SK-N-SH (cell line): ENCODE results near the gene COX10. TPM values are rescaled to one million over a fixed set of nuclear protein-coding genes. Genes with fewer than 3 reads are reported as not detected.

Source experiments
- CTCF ChIA-PET: fragments of 300-600, 350-600 bp; formaldehyde crosslinking; extraction: SDS; loops from one replicate; lab custom pipeline; 2021; lab: Yijun Ruan, JAX
- POLR2A ChIA-PET: fragments of 350-600 bp; sonication (Branson Sonifier 250); formaldehyde crosslinking; extraction: SDS; loops from one replicate; lab custom pipeline; 2020; ENCODE audit warnings: antibody characterized with exemption, inconsistent platforms; lab: Yijun Ruan, JAX
- DNase-seq: peaks from one replicate; pipeline ENCODE4 v3.0.0; 2012
- H2AFZ ChIP-seq: fragments of 200-600 bp; sonication (generic); 2 replicates; pipeline ENCODE4 v1.8.1; 2016; ENCODE audit warnings: antibody characterized with exemption, mild to moderate bottlenecking, low read depth
- H3F3A ChIP-seq: fragments of 200-600 bp; sonication (generic); replicated peaks from 2 replicates; pipeline ENCODE3; 2016; ENCODE audit warnings: antibody characterized with exemption, mild to moderate bottlenecking; ENCODE audit not compliant: insufficient read depth
- H3K27ac ChIP-seq, 2 experiments: fragments of 200-500 bp in 1 of 2; fragments of 200-600 bp in 1 of 2; sonication (Bioruptor generic) in 1 of 2; sonication (generic), shearing (Covaris generic) in 1 of 2; 2 replicates each; pipeline versions ENCODE4 v1.5.1 to v1.6.1; 2014 to 2016; ENCODE audit warnings: low read depth in 2 of 2, inconsistent platforms in 1 of 2, low read length in 1 of 2, mild to moderate bottlenecking in 1 of 2, mixed read lengths in 1 of 2
- H3K27me3 ChIP-seq: fragments of 200-600 bp; sonication (generic), shearing (Covaris generic); 2 replicates; pipeline ENCODE4 v1.6.1; 2016; ENCODE audit warnings: mixed run types; ENCODE audit not compliant: insufficient read depth
- H3K36me3 ChIP-seq, 2 experiments: fragments of 200-500 bp in 1 of 2; fragments of 200-600 bp in 1 of 2; sonication (Bioruptor generic) in 1 of 2; sonication (generic) in 1 of 2; replicated peaks in 1 of 2; 2 replicates each; pipeline versions ENCODE3 to v1.5.1; 2014 to 2016; ENCODE audit warnings: low read length in 1 of 2, mild to moderate bottlenecking in 1 of 2; ENCODE audit not compliant: insufficient read depth in 2 of 2, control insufficient read depth in 1 of 2
- H3K4me1 ChIP-seq, 2 experiments: fragments of 200-500 bp in 1 of 2; fragments of 200-600 bp in 1 of 2; sonication (Bioruptor generic) in 1 of 2; sonication (generic), shearing (Covaris generic) in 1 of 2; 2 replicates each; pipeline versions ENCODE4 v1.5.1 to v1.6.1; 2014 to 2016; ENCODE audit warnings: low read depth in 1 of 2, low read length in 1 of 2, mixed run types in 1 of 2; ENCODE audit not compliant: insufficient read depth in 2 of 2, control insufficient read depth in 1 of 2
- H3K4me2 ChIP-seq: fragments of 200-600 bp; sonication (generic), shearing (Covaris generic); 2 replicates; pipeline ENCODE4 v1.6.1; 2017; ENCODE audit warnings: mixed run types
- H3K4me3 ChIP-seq, 2 experiments: fragments of 200-500 bp in 1 of 2; fragments of 200-600 bp in 1 of 2; sonication (Bioruptor generic) in 1 of 2; sonication (generic), shearing (Covaris generic) in 1 of 2; 2 replicates each; pipeline versions ENCODE4 v1.5.1 to v1.8.1; 2014 to 2016; ENCODE audit warnings: low read depth in 2 of 2, inconsistent platforms in 1 of 2, low read length in 1 of 2, mild to moderate bottlenecking in 1 of 2, mixed read lengths in 1 of 2, moderate library complexity in 1 of 2
- H3K79me2 ChIP-seq: fragments of 200-600 bp; sonication (generic); 2 replicates; pipeline ENCODE4 v1.8.1; 2017; ENCODE audit warnings: mild to moderate bottlenecking; ENCODE audit not compliant: insufficient read depth
- H3K9ac ChIP-seq: fragments of 200-600 bp; sonication (generic); 2 replicates; pipeline ENCODE4 v1.6.1; 2017; ENCODE audit warnings: mixed run types
- H3K9me2 ChIP-seq: fragments of 200-600 bp; sonication (generic); 2 replicates; pipeline ENCODE4 v1.6.1; 2017; ENCODE audit warnings: mixed run types
- H3K9me3 ChIP-seq: fragments of 200-600 bp; sonication (generic); 2 replicates; pipeline ENCODE4 v1.6.1; 2017; ENCODE audit warnings: mixed run types, mild to moderate bottlenecking, moderate library complexity
- H4K20me1 ChIP-seq: fragments of 200-600 bp; sonication (generic); 2 replicates; pipeline ENCODE4 v1.6.1; 2017; ENCODE audit warnings: mild to moderate bottlenecking, mixed run types; ENCODE audit not compliant: insufficient read depth
- EP300 ChIP-seq, 2 experiments: IDR thresholded peaks; 2 replicates each; pipeline versions ENCODE4 v1.4.0 to v1.6.1; 2012; ENCODE audit warnings: borderline replicate concordance in 1 of 2, low read depth in 1 of 2, low read length in 1 of 2
- EZH2phosphoT487 ChIP-seq: fragments of 200-600 bp; sonication (generic); IDR thresholded peaks from 2 replicates; pipeline ENCODE4 v1.6.1; 2017; ENCODE audit warnings: low read depth, mixed run types, mild to moderate bottlenecking, antibody characterized with exemption, moderate library complexity, borderline replicate concordance
- FOSL2 ChIP-seq: IDR thresholded peaks from 2 replicates; pipeline ENCODE4 v1.4.0; 2012; ENCODE audit warnings: low read depth, mild to moderate bottlenecking, moderate library complexity, borderline replicate concordance
- FOXJ3 ChIP-seq: sonication (generic); formaldehyde crosslinking; IDR thresholded peaks from 2 replicates; pipeline ENCODE4 v1.5.1; 2020; ENCODE audit warnings: mild to moderate bottlenecking, missing genetic modification reagents
- FOXM1 ChIP-seq: IDR thresholded peaks from 2 replicates; pipeline ENCODE4 v1.4.0; 2012; ENCODE audit warnings: low read depth, mild to moderate bottlenecking
- GATA2 ChIP-seq: sonication (generic); formaldehyde crosslinking; IDR thresholded peaks from 2 replicates; pipeline ENCODE4 v1.5.0; 2020; ENCODE audit warnings: mild to moderate bottlenecking, missing genetic modification reagents
- IRF3 ChIP-seq: fragments of 150-350 bp; IDR thresholded peaks from 2 replicates; pipeline ENCODE4 v1.6.1; 2016; ENCODE audit warnings: mild to moderate bottlenecking, low read depth, low read length
- MAX ChIP-seq: IDR thresholded peaks from 2 replicates; pipeline ENCODE4 v1.4.0; 2012; ENCODE audit warnings: low read depth
- MEF2A ChIP-seq: IDR thresholded peaks from 2 replicates; pipeline ENCODE4 v1.4.0; 2012; ENCODE audit warnings: low read depth, borderline replicate concordance
- MXI1 ChIP-seq: IDR thresholded peaks from 2 replicates; pipeline ENCODE4 v1.6.1; 2012; ENCODE audit warnings: mild to moderate bottlenecking, low read depth, low read length, improper control_type of control experiment
- NFIC ChIP-seq: IDR thresholded peaks from 2 replicates; pipeline ENCODE4 v1.4.0; 2012; ENCODE audit warnings: borderline replicate concordance
- PBX3 ChIP-seq: IDR thresholded peaks from 2 replicates; pipeline ENCODE4; 2012
- RXRA ChIP-seq: IDR thresholded peaks from 2 replicates; pipeline ENCODE4 v1.4.0; 2012; ENCODE audit warnings: low read depth, mild to moderate bottlenecking, borderline replicate concordance
- SIN3A ChIP-seq: IDR thresholded peaks from 2 replicates; pipeline ENCODE4 v1.6.1; 2012; ENCODE audit warnings: low read depth, mild to moderate bottlenecking, low read length, moderate library complexity, borderline replicate concordance
- TCF12 ChIP-seq: IDR thresholded peaks from 2 replicates; pipeline ENCODE4 v1.4.0; 2012
- USF1 ChIP-seq: IDR thresholded peaks from 2 replicates; pipeline ENCODE4 v1.4.0; 2012; ENCODE audit warnings: low read depth, borderline replicate concordance
- USF2 ChIP-seq: fragments of 150-350 bp; IDR thresholded peaks from 2 replicates; pipeline ENCODE4 v1.6.1; 2017; ENCODE audit warnings: antibody characterized with exemption, low read length, low read depth, borderline replicate concordance
- ZBTB33 ChIP-seq: IDR thresholded peaks from 2 replicates; pipeline ENCODE4 v1.4.0; 2012; ENCODE audit warnings: low read depth, borderline replicate concordance
- WGBS: methylation state at CpG from one replicate; pipeline ENCODE4 v1.1.6; 2017; ENCODE audit warnings: low lambda C conversion rate; 5-methylcytosine and 5-hydroxymethylcytosine counted together
- polyA plus RNA-seq, 3 experiments: library from polyadenylated mRNA; depleted of rRNA; stranded (reverse); fragments of >200 nt; gene quantifications; 2 replicates each; pipeline ENCODE4 v1.2.3, GENCODE V29; 2012

The COX10 gene
- polyA plus RNA-seq, 1 of the 3 experiments (the other 2 are of a cell fraction), result 8.7 TPM

GRCh38 chr17:14095631-14096030, 26.3 kb downstream of the COX10 start:
- Histone ChIP-seq H3K4me3 (no peak overlapping the region), H4K20me1 (no peaks in the 10 kb centered on the region), H3F3A (peaks cover 23% of the 10 kb centered on the region), H3K79me2 (peaks cover 42% of the 10 kb centered on the region), H3K9me3 (no peaks in the 10 kb centered on the region), H3K27me3 (no peaks in the 10 kb centered on the region), H3K4me2 (no peak overlapping the region), H2AFZ (no peak overlapping the region), H3K4me1 (peaks cover 0 to 29% of the 10 kb centered on the region in 2 experiments; a peak in 3 of 4 replicates), H3K9me2 (no peaks in the 10 kb centered on the region), H3K36me3 (peaks cover 0 to 3% of the 10 kb centered on the region in 2 experiments), H3K9ac (no peak overlapping the region), H3K27ac (no peak overlapping the region)
- WGBS, result 96% methylated on average over 3 of the region's 3 CpGs
- no peak for DNase-seq
- CTCF ChIA-PET, result no interaction called here
- no peak for TF ChIP-seq MXI1
- TF ChIP-seq PBX3, result no peak
- no peak for TF ChIP-seq IRF3
- TF ChIP-seq RXRA, result no peak
- no peak for TF ChIP-seq EZH2phosphoT487
- no peak for TF ChIP-seq MAX
- no peak for TF ChIP-seq USF1
- no peak for TF ChIP-seq ZBTB33
- TF ChIP-seq FOXM1, result no peak
- POLR2A ChIA-PET, result no interaction called here

- CTCF ChIA-PET, result interaction anchor here (1.1 kb wide), 1 partner anchor 38 kb away, joined by 3 read pairs; no protein-coding TSS in a partner anchor
- H3K4me1 ChIP-seq, result peaks cover 0 to 5% of the 10 kb centered on the region in 2 experiments; a peak in 2 of 4 replicates
- peaks cover 33% of the 10 kb centered on the region for H3K79me2 ChIP-seq
- no peak overlapping the region for H3K9ac ChIP-seq
- H3K36me3 ChIP-seq, result peaks cover 3 to 15% of the 10 kb centered on the region in 2 experiments
- no peaks in the 10 kb centered on the region for H3K9me2 ChIP-seq
- H3K27me3 ChIP-seq, result no peaks in the 10 kb centered on the region
- no peaks in the 10 kb centered on the region for H4K20me1 ChIP-seq
- TF ChIP-seq TCF12 (no peak), EZH2phosphoT487 (no peak), SIN3A (no peak), USF2 (no peak), NFIC (no peak), MEF2A (no peak), MAX (no peak), FOSL2 (no peak), GATA2 (CRISPR knock-in tag) (no peak), EP300 (IDR thresholded peaks at IDR 0.05; ENCODE audit: borderline replicate concordance in 1 of 2, low read depth in 1 of 2, low read length in 1 of 2) (no peak), FOXJ3 (CRISPR knock-in tag) (no peak)
- 99% methylated on average over 3 of the region's 3 CpGs for WGBS
- H3F3A ChIP-seq, result no peaks in the 10 kb centered on the region
- no peak for DNase-seq
- H2AFZ ChIP-seq, result no peak overlapping the region
- no peaks in the 10 kb centered on the region for H3K9me3 ChIP-seq
- no peak overlapping the region for H3K4me3 ChIP-seq
- no peak overlapping the region for H3K27ac ChIP-seq
- H3K4me2 ChIP-seq, result no peak overlapping the region
- POLR2A ChIA-PET, result no interaction called here
These were observed 28.9 kb downstream of the COX10 start for GRCh38 chr17:14098246-14098645.
